HG02852 (cell line): ENCODE results near the gene P2RY12.

Experiments
- ATAC-seq: cut with Tn5 transposase; IDR thresholded peaks from one replicate; pipeline ENCODE4 v1.9.1; 2021; ENCODE audit warnings: mild to moderate bottlenecking, moderate library complexity; ENCODE audit not compliant: unreplicated experiment

Gene P2RY12

GRCh38 chr3:151347432-151347831 is 37.1 kb downstream of the P2RY12 start:
- no peak for ATAC-seq

GRCh38 chr3:151346292-151346691 is 38.3 kb downstream of the P2RY12 start:
- ATAC-seq: no peak

GRCh38 chr3:151345859-151346258 is 38.7 kb downstream of the P2RY12 start:
- ATAC-seq: no peak

GRCh38 chr3:151331696-151332095 is 52.9 kb downstream of the P2RY12 start:
- no peak for ATAC-seq

- no peak for ATAC-seq
Observed at GRCh38 chr3:151330899-151331298, 53.7 kb downstream of the P2RY12 start.

GRCh38 chr3:151330379-151330778 is 54.2 kb downstream of the P2RY12 start:
- no peak for ATAC-seq

GRCh38 chr3:151329363-151329762 is 55.2 kb downstream of the P2RY12 start, which contains the start of gene P2RY13:
Gene P2RY13 (minus strand): TSS chr3:151329549. CDS start chr3:151329528, 21 bp downstream.
- ATAC-seq: no peak

GRCh38 chr3:151328298-151328995 is 56.1 kb downstream of the P2RY12 start:
- ATAC-seq: no peak

- no peak for ATAC-seq
Observed at GRCh38 chr3:151327571-151328198, 56.9 kb downstream of the P2RY12 start.

- ATAC-seq: no peak
Observed at GRCh38 chr3:151322511-151322910, 62.0 kb downstream of the P2RY12 start.

- ATAC-seq: no peak
Observed at GRCh38 chr3:151321526-151321925, 63.0 kb downstream of the P2RY12 start.

GRCh38 chr3:151320131-151320530 is 64.4 kb downstream of the P2RY12 start:
- no peak for ATAC-seq

- no peak for ATAC-seq
Observed at GRCh38 chr3:151319628-151320027, 64.9 kb downstream of the P2RY12 start.

GRCh38 chr3:151318991-151319390 is 65.6 kb downstream of the P2RY12 start:
- ATAC-seq: no peak

GRCh38 chr3:151318313-151318712 is 66.2 kb downstream of the P2RY12 start:
- ATAC-seq: no peak

GRCh38 chr3:151316267-151316991 is 68.1 kb downstream of the P2RY12 start, which contains the start of gene GPR87:
Gene GPR87 (minus strand): TSS chr3:151316820. CDS start chr3:151300100, 16,720 bp downstream.
- ATAC-seq: no peak

GRCh38 chr3:151315846-151316245 is 68.7 kb downstream of the P2RY12 start:
- no peak for ATAC-seq

- ATAC-seq: no peak
Observed at GRCh38 chr3:151315136-151315535, 69.4 kb downstream of the P2RY12 start.

- ATAC-seq: no peak
Observed at GRCh38 chr3:151314593-151314992, 70.0 kb downstream of the P2RY12 start.

GRCh38 chr3:151314137-151314536 is 70.4 kb downstream of the P2RY12 start:
- ATAC-seq: no peak

- ATAC-seq: no peak
Observed at GRCh38 chr3:151312972-151313371, 71.6 kb downstream of the P2RY12 start.

GRCh38 chr3:151309566-151309965 is 75.0 kb downstream of the P2RY12 start:
- no peak for ATAC-seq
